ENCODE data around the gene POLR3A.

POLR3A gene

DNA sequence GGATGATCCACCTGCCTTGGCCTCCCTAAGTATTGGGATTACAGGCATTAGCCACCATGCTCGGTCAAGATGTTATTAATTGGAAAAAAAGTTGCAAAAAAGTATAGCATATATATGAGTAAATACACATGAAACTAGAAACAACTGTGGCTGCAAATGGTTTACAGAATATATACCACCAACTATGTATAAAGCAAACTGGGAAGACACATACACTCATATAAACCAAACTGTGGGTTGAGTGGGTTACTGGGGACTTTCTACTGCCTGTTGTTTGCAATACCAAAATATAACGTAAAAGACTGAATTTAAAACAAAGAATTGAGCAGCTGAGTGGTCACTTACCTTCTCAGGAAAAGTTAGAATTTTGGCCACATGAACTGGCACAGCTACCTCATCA lies 8.1 kb downstream of the POLR3A start:
- no peaks in the 10 kb centered on the region for H3F3A ChIP-seq (ENCODE audit: insufficient read depth)
- no peak for TF ChIP-seq EZH2phosphoT487 (conservative IDR thresholded peaks at IDR 0.05; ENCODE audit: low read length)
- TF ChIP-seq, protein P1, sequence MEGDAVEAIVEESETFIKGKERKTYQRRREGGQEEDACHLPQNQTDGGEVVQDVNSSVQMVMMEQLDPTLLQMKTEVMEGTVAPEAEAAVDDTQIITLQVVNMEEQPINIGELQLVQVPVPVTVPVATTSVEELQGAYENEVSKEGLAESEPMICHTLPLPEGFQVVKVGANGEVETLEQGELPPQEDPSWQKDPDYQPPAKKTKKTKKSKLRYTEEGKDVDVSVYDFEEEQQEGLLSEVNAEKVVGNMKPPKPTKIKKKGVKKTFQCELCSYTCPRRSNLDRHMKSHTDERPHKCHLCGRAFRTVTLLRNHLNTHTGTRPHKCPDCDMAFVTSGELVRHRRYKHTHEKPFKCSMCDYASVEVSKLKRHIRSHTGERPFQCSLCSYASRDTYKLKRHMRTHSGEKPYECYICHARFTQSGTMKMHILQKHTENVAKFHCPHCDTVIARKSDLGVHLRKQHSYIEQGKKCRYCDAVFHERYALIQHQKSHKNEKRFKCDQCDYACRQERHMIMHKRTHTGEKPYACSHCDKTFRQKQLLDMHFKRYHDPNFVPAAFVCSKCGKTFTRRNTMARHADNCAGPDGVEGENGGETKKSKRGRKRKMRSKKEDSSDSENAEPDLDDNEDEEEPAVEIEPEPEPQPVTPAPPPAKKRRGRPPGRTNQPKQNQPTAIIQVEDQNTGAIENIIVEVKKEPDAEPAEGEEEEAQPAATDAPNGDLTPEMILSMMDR (IDR thresholded peaks at IDR 0.05; ENCODE audit: insufficient read depth, low read length, poor library complexity, severe bottlenecking), result no peak
- no peaks in the 10 kb centered on the region for H3K9me3 ChIP-seq (ENCODE audit: insufficient read depth, low read length)
- no peak overlapping the region for H2AFZ ChIP-seq (ENCODE audit: low read depth, low read length, severe bottlenecking)
- H4K20me1 ChIP-seq (ENCODE audit: low read depth, low read length), result no peaks in the 10 kb centered on the region
- H3K27ac ChIP-seq (ENCODE audit: low read depth, low read length), result no peak overlapping the region
- no peaks in the 10 kb centered on the region for H3K79me2 ChIP-seq (ENCODE audit: insufficient read depth, low read length)
- no peak overlapping the region for H3K4me2 ChIP-seq (ENCODE audit: low read depth, low read length, poor library complexity, severe bottlenecking)
- H3K36me3 ChIP-seq (ENCODE audit: low read length), result peaks cover 30% of the 10 kb centered on the region; the same call in 1 of the 2 replicates
- no peak overlapping the region for H3K9ac ChIP-seq (ENCODE audit: low read length)
- H3K4me3 ChIP-seq (ENCODE audit: insufficient read depth, low read length, poor library complexity, severe bottlenecking), result no peak overlapping the region
- H3K9me2 ChIP-seq (replicated peaks; ENCODE audit: insufficient read depth, low read length), result no peaks in the 10 kb centered on the region
- H3K27me3 ChIP-seq (ENCODE audit: low read length), result no peaks in the 10 kb centered on the region

DNA sequence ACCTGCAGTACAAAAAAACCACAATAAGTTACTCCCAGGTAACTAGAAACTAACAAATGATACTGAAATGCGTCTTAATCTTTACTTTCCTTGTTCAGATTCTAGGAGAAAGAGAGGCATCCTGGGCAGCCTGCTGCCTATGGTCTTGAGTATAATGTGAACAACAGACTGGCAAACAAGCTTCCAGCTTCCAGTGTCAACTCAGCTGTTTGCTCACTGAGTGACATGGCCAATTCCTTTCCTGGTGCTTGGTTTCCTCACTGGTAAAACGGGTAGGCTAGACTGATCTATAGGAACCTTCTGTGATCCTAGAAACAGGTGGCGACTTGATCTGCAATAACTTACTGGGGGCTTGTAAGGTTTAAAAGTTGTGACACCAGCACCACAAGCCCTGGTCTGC lies 10.1 kb downstream of the POLR3A start:
- Histone ChIP-seq H3K27ac (ENCODE audit: low read depth, low read length) (no peak overlapping the region), H3K27me3 (ENCODE audit: low read length) (no peaks in the 10 kb centered on the region), H3K36me3 (ENCODE audit: low read length) (peaks cover 22% of the 10 kb centered on the region; the same call in 1 of the 2 replicates), H3K9me3 (ENCODE audit: insufficient read depth, low read length) (no peaks in the 10 kb centered on the region), H3F3A (ENCODE audit: insufficient read depth) (no peaks in the 10 kb centered on the region), H3K9ac (ENCODE audit: low read length) (no peak overlapping the region), H3K4me2 (ENCODE audit: low read depth, low read length, poor library complexity, severe bottlenecking) (no peak overlapping the region), H3K4me3 (ENCODE audit: insufficient read depth, low read length, poor library complexity, severe bottlenecking) (no peak overlapping the region), H3K79me2 (ENCODE audit: insufficient read depth, low read length) (no peaks in the 10 kb centered on the region), H3K9me2 (replicated peaks; ENCODE audit: insufficient read depth, low read length) (no peaks in the 10 kb centered on the region), H2AFZ (ENCODE audit: low read depth, low read length, severe bottlenecking) (no peak overlapping the region), H4K20me1 (ENCODE audit: low read depth, low read length) (no peaks in the 10 kb centered on the region)
- TF ChIP-seq EZH2phosphoT487 (conservative IDR thresholded peaks at IDR 0.05; ENCODE audit: low read length), result no peak
- TF ChIP-seq, protein P1 (IDR thresholded peaks at IDR 0.05; ENCODE audit: insufficient read depth, low read length, poor library complexity, severe bottlenecking), result no peak

DNA sequence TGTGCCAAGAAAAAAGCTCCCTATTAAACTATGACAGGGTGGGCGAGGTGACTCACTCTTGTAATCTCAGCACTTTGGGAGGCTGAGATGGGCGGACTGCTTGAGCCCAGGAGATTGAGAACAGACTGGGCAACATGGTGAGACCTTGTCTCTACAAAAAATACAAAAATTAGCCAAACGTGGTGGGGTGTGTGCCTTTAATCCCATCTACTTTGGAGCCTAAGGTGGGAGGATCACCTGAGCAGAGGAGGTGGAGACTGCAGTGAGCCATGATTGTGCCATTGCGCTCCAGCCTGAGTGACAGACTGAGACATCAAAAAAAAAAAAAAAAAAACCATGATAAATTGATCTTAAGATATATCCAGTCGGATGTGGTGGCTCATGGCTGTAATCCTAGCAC lies 11.5 kb downstream of the POLR3A start:
- Histone ChIP-seq H3K4me2 (ENCODE audit: low read depth, low read length, poor library complexity, severe bottlenecking) (no peak overlapping the region), H3K9me3 (ENCODE audit: insufficient read depth, low read length) (no peaks in the 10 kb centered on the region), H3K9ac (ENCODE audit: low read length) (no peak overlapping the region), H3F3A (ENCODE audit: insufficient read depth) (no peaks in the 10 kb centered on the region), H3K27me3 (ENCODE audit: low read length) (no peaks in the 10 kb centered on the region), H3K79me2 (ENCODE audit: insufficient read depth, low read length) (no peaks in the 10 kb centered on the region), H3K4me3 (ENCODE audit: insufficient read depth, low read length, poor library complexity, severe bottlenecking) (no peak overlapping the region), H2AFZ (ENCODE audit: low read depth, low read length, severe bottlenecking) (no peak overlapping the region), H4K20me1 (ENCODE audit: low read depth, low read length) (no peaks in the 10 kb centered on the region), H3K36me3 (ENCODE audit: low read length) (peaks cover 23% of the 10 kb centered on the region; the same call in 1 of the 2 replicates), H3K9me2 (replicated peaks; ENCODE audit: insufficient read depth, low read length) (no peaks in the 10 kb centered on the region), H3K27ac (ENCODE audit: low read depth, low read length) (no peak overlapping the region)
- TF ChIP-seq, protein P1 (IDR thresholded peaks at IDR 0.05; ENCODE audit: insufficient read depth, low read length, poor library complexity, severe bottlenecking), result no peak
- TF ChIP-seq EZH2phosphoT487 (conservative IDR thresholded peaks at IDR 0.05; ENCODE audit: low read length), result no peak

All from SU-DHL-6 (cell line).